Upper lobe of left lung (tissue), 6 donors: ENCODE results near the gene CTBS. TPM values are rescaled to one million over a fixed set of nuclear protein-coding genes. Genes with fewer than 3 reads are reported as not detected.
A peak's percentile ranks its signal among the peaks of the same experiment; 100 is the strongest.
"Not testable (repeated sequence)": the region's sequence is repeated elsewhere in the genome, so short reads cannot be mapped to it uniquely, and the experiment has no call there.

Source experiments
- ATAC-seq, 2 donors: fragments of 200-7000 bp; cut with Tn5 transposase; one replicate each; pipeline ENCODE4 v1.9.1; 2022; ENCODE audit warnings: mild to moderate bottlenecking in 2 of 2, moderate library complexity in 2 of 2; ENCODE audit not compliant: low FRiP score in 2 of 2
- DNase-seq, 2 donors: peaks; one replicate each; pipeline ENCODE4 v3.0.0-alpha.2; 2019 to 2020
- H3K27ac ChIP-seq, 4 donors: fragments of 200-600 bp; sonication (generic); one replicate each; pipeline ENCODE4 v1.5.1; 2016 to 2019
- H3K27me3 ChIP-seq, 4 donors: fragments of 200-600 bp; sonication (generic); one replicate each; pipeline ENCODE4 v1.5.1; 2017 to 2019
- H3K36me3 ChIP-seq, 4 donors: fragments of 200-600 bp; sonication (generic); one replicate each; pipeline ENCODE4 v1.5.1; 2016 to 2019
- H3K4me1 ChIP-seq, 4 donors: fragments of 200-600 bp; sonication (generic); one replicate each; pipeline ENCODE4 v1.5.1; 2018 to 2019
- H3K4me3 ChIP-seq, 4 donors: fragments of 200-600 bp; sonication (generic); one replicate each; pipeline ENCODE4 v1.5.1; 2017 to 2019; ENCODE audit warnings: mild to moderate bottlenecking in 2 of 4, moderate library complexity in 1 of 4
- H3K9me3 ChIP-seq, 4 donors: fragments of 200-600 bp; sonication (generic); one replicate each; pipeline ENCODE4 v1.5.1; 2018 to 2019
- CTCF ChIP-seq, 6 experiments: fragments of 450-650 bp in 4 of 6; fragments of 200-600 bp in 2 of 6; sonication (generic) in 2 of 6; IDR thresholded peaks; one replicate each; pipeline ENCODE4 v1.5.1; 2016 to 2019; ENCODE audit warnings: antibody characterized with exemption in 6 of 6
- EP300 ChIP-seq, 4 donors: sonication (generic); formaldehyde crosslinking; IDR thresholded peaks; one replicate each; pipeline ENCODE4 v1.5.1; 2017; ENCODE audit warnings: antibody characterized with exemption in 4 of 4, control low read depth in 2 of 4
- POLR2A ChIP-seq, 4 donors: fragments of 450-650 bp; IDR thresholded peaks; one replicate each; pipeline ENCODE4 v1.5.1; 2016 to 2017; ENCODE audit warnings: antibody characterized with exemption in 4 of 4, mild to moderate bottlenecking in 2 of 4
- POLR2AphosphoS5 ChIP-seq, 2 donors: sonication (generic); formaldehyde crosslinking; IDR thresholded peaks; one replicate each; pipeline ENCODE4 v1.5.1; 2017; ENCODE audit warnings: antibody characterized with exemption in 2 of 2
- WGBS, 2 donors: methylation state at CpG; one replicate each; pipeline ENCODE4 v1.1.5; 2017 to 2018; 5-methylcytosine and 5-hydroxymethylcytosine counted together
- total RNA-seq, 6 donors: library from RNA; depleted of rRNA in 4 of 6; stranded (reverse); fragments of >200 nt in 4 of 6; gene quantifications; one replicate each; pipeline versions ENCODE4 v1.1.0 to v1.2.1, GENCODE V29; 2016 to 2021
- donor health status: DM: no; HTN: no; CAD: no; lungs with moderate emphysema.
- donor health status: DM: no; HTN: yes; CAD: no; lungs with severe emphysema.

Gene CTBS
- total RNA-seq, 6 donors from 2014 or later = 3.0 to 24.7 (median 19.0) TPM

GRCh38 chr1:84508510-84508909, 65.7 kb downstream of the CTBS start:
- H3K36me3 ChIP-seq = no peaks in the 10 kb centered on the region
- H3K4me1 ChIP-seq = peaks cover 12 to 23% (median 15%) of the 10 kb centered on the region in 4 donors
- no peak overlapping the region for H3K27ac ChIP-seq
- DNase-seq = no peak
- TF ChIP-seq CTCF (IDR thresholded peaks at IDR 0.05) (no peak), EP300 (IDR thresholded peaks at IDR 0.05) (no peak), POLR2A (IDR thresholded peaks at IDR 0.05) (no peak), POLR2AphosphoS5 (IDR thresholded peaks at IDR 0.05) (no peak)
- peaks cover 0 to 5% (median 0%) of the 10 kb centered on the region in 4 donors for H3K9me3 ChIP-seq
- 97 to 100% methylated on average over 1 of the region's 1 CpG for WGBS, 2 donors
- no peak for ATAC-seq
- H3K27me3 ChIP-seq = no peaks in the 10 kb centered on the region
- H3K4me3 ChIP-seq = no peak overlapping the region

GRCh38 chr1:84507887-84508286, 66.4 kb downstream of the CTBS start:
- H3K27me3 ChIP-seq, DNase-seq, H3K9me3 ChIP-seq, H3K36me3 ChIP-seq, ATAC-seq, H3K27ac ChIP-seq, H3K4me3 ChIP-seq: not testable (repeated sequence)
- H3K4me1 ChIP-seq = peaks cover 18 to 30% (median 21%) of the 10 kb centered on the region in 4 donors
- 91% methylated on average over 14 of the region's 14 CpGs for WGBS, 2 donors

GRCh38 chr1:84506729-84507453, 67.3 kb downstream of the CTBS start:
- WGBS, 2 donors = 9 to 12% methylated on average over 26 of the region's 26 CpGs
- H3K27ac ChIP-seq = peak overlapping the region; percentile 94 to 96 (median 95)
- DNase-seq = no peak
- no peaks in the 10 kb centered on the region for H3K27me3 ChIP-seq
- no peak for TF ChIP-seq EP300 (IDR thresholded peaks at IDR 0.05)
- no peak for TF ChIP-seq POLR2A (IDR thresholded peaks at IDR 0.05)
- TF ChIP-seq POLR2AphosphoS5 (IDR thresholded peaks at IDR 0.05) = no peak
- no peak for TF ChIP-seq CTCF (IDR thresholded peaks at IDR 0.05)
- H3K4me3 ChIP-seq = peak overlapping the region; percentile 36 to 76 (median 58)
- no peaks in the 10 kb centered on the region for H3K36me3 ChIP-seq
- H3K9me3 ChIP-seq = peaks cover 0 to 5% (median 0%) of the 10 kb centered on the region in 4 donors
- ATAC-seq = no peak
- peaks cover 27 to 39% (median 30%) of the 10 kb centered on the region in 4 donors for H3K4me1 ChIP-seq

GRCh38 chr1:84506002-84506728, 68.1 kb downstream of the CTBS start, which contains the start of the genes GNG5 and SPATA1:
Gene GNG5 (minus strand): TSS chr1:84506581. CDS start chr1:84506091, 490 bp downstream.
Gene SPATA1 (plus strand): TSS chr1:84506386. CDS start chr1:84516360, 9,974 bp downstream.
- peak within 1 kb of the TSS; percentile 48 to 76 (median 58) for H3K4me3 ChIP-seq
- peak within 1 kb of the TSS; percentile 94 to 96 (median 95) for H3K27ac ChIP-seq
- H3K4me1 ChIP-seq = peaks cover 34 to 45% (median 35%) of the 10 kb centered on the region in 4 donors
- ATAC-seq = peak; percentile 97 to 99
- H3K9me3 ChIP-seq = peaks cover 0 to 5% (median 0%) of the 10 kb centered on the region in 4 donors
- peaks cover 0 to 3% (median 0%) of the 10 kb centered on the region in 4 donors for H3K36me3 ChIP-seq
- H3K27me3 ChIP-seq = no peaks in the 10 kb centered on the region
- peak; percentile 99 to 100 for DNase-seq
- TF ChIP-seq POLR2AphosphoS5 (IDR thresholded peaks at IDR 0.05) (peak; percentile 76 to 83), CTCF (IDR thresholded peaks at IDR 0.05) (peak in 1 of 6 experiments; percentile 2), POLR2A (IDR thresholded peaks at IDR 0.05) (peak; percentile 56 to 91 (median 86)), EP300 (IDR thresholded peaks at IDR 0.05) (peak in 1 of 4 donors; percentile 40)
- WGBS, 2 donors = 0% methylated on average over 27 to 36 of the region's 60 CpGs

GRCh38 chr1:84505493-84506001, 68.7 kb downstream of the CTBS start:
- Histone ChIP-seq H3K9me3 (peaks cover 0 to 5% (median 0%) of the 10 kb centered on the region in 4 donors), H3K4me3 (peak overlapping the region; percentile 48 to 76 (median 58)), H3K36me3 (peaks cover 0 to 8% (median 0%) of the 10 kb centered on the region in 4 donors), H3K4me1 (peaks cover 40 to 51% (median 41%) of the 10 kb centered on the region in 4 donors), H3K27me3 (no peaks in the 10 kb centered on the region), H3K27ac (peak overlapping the region; percentile 94 to 96 (median 95))
- WGBS, 2 donors = 0 to 1% methylated on average over 16 to 18 of the region's 47 CpGs
- TF ChIP-seq POLR2A (IDR thresholded peaks at IDR 0.05) (peak in 1 of 4 donors; percentile 14), EP300 (IDR thresholded peaks at IDR 0.05) (no peak), POLR2AphosphoS5 (IDR thresholded peaks at IDR 0.05) (no peak), CTCF (IDR thresholded peaks at IDR 0.05) (peak in 2 of 6 experiments; percentile 4 to 7)
- DNase-seq (no peak), ATAC-seq (peak; percentile 70 to 88)
